HG02571 (cell line): ENCODE data around the gene RASA3.
"Not testable (repeated sequence)": the region's sequence is repeated elsewhere in the genome, so short reads cannot be mapped to it uniquely, and the experiment has no call there.

Experiments used
- ATAC-seq: cut with Tn5 transposase; IDR thresholded peaks from one replicate; pipeline ENCODE4 v1.9.1; 2021; ENCODE audit warnings: mild to moderate bottlenecking, moderate library complexity; ENCODE audit not compliant: unreplicated experiment

The RASA3 gene, protein sequence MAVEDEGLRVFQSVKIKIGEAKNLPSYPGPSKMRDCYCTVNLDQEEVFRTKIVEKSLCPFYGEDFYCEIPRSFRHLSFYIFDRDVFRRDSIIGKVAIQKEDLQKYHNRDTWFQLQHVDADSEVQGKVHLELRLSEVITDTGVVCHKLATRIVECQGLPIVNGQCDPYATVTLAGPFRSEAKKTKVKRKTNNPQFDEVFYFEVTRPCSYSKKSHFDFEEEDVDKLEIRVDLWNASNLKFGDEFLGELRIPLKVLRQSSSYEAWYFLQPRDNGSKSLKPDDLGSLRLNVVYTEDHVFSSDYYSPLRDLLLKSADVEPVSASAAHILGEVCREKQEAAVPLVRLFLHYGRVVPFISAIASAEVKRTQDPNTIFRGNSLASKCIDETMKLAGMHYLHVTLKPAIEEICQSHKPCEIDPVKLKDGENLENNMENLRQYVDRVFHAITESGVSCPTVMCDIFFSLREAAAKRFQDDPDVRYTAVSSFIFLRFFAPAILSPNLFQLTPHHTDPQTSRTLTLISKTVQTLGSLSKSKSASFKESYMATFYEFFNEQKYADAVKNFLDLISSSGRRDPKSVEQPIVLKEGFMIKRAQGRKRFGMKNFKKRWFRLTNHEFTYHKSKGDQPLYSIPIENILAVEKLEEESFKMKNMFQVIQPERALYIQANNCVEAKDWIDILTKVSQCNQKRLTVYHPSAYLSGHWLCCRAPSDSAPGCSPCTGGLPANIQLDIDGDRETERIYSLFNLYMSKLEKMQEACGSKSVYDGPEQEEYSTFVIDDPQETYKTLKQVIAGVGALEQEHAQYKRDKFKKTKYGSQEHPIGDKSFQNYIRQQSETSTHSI

DNA sequence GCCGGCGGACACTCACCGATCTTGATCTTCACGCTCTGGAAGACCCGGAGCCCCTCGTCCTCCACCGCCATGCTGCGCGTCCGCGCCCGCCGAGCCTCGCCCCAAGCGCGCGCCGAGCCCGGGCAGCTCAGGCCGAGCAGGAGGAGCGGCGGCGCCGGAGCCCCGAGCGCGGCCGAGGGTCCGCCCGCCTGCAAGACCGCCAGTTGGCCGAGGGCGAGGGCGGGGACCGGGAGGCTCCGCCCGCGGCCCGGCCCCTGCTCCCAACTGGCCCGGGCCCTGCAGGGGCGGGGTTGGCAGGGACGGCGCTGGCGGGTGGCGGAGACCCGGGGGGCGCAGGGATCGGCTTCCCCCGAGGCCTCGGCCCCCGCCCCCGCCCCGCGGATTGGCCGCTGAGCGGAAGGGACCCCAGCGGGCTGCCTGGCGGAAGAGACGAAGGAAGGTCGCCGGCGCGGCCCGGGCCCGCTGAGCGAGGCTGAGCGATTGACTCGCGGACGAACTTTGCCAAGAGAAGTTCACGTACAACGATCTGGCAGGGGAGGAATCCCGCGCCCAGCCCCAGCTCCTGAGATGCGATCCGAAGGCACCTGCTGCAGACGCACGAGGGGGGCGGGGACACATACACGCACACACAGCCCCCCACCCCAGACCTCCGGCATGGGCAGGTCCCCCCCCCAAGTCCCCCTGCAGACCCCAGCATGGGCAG lies at the start of gene RASA3:
Gene RASA3 (minus strand): TSS at position 205 of the 703 bp plus-strand sequence. CDS start 134 bp downstream, at position 71.
- peak; percentile 64 for ATAC-seq

DNA sequence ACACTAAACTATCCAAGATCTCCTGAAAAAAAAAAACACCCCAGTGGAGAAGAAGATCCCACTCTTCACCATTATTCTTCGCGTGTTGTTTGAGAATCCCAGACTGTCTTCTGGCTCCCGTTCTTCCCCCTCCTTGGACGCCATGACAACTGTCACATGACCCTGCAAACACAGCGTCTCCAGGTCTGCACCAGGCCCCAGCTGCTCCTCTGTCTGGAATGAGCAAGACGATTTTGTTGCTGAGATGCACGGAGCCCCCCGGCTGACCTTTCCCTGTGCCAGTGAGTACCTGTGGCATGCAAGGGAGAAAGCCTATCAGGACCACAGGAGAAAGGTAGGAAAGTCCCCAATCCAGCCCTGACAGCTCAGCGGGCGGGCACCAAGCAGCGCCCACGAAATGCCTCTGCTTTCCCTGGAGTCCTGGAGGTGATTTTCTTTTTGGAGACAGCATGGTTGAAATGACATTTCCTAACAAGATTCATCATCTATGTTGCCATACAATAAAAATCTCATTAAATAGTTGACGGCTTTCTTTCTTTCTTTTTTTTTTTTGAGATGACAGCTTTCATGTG lies 46.8 kb upstream of the RASA3 start, which contains the start of gene CFAP97D2:
Gene CFAP97D2 (plus strand): TSS at position 171 of the 572 bp plus-strand sequence. CDS start 74 bp downstream, at position 245.
- ATAC-seq = no peak

DNA sequence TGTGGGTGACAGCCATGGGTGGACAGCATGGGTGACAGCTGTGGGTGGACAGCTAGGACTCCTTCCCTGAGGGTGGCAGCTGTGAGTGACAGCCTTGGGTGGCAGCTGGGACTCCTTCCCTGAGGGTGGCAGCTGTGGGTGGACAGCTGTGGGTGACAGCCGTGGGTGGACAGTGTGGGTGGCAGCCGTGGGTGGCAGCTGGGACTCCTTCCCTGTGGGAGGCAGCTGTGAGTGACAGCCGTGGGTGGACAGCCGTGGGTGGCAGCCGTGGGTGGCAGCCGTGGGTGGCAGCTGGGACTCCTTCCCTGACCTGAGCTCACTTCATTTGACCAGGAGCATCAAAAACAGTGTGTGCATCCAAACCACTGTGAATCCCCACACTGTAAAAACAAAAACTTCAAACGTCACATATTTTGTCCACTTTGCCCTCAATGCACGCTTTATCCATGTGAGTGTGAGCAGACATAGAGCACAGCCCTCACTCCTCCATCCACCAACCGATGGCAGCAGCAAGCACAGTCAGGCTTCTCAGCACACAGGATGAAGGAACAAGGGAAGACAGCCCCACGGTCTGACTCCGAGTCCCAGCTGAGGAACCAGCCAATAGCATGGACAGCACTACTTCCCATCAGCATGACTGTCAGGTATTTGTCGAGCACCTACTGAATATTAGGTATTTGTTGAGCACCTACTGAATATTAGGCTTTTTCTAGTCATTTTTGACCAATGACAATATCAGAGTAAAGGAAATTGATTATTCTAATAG lies 45.0 kb upstream of the RASA3 start:
- ATAC-seq = no peak

DNA sequence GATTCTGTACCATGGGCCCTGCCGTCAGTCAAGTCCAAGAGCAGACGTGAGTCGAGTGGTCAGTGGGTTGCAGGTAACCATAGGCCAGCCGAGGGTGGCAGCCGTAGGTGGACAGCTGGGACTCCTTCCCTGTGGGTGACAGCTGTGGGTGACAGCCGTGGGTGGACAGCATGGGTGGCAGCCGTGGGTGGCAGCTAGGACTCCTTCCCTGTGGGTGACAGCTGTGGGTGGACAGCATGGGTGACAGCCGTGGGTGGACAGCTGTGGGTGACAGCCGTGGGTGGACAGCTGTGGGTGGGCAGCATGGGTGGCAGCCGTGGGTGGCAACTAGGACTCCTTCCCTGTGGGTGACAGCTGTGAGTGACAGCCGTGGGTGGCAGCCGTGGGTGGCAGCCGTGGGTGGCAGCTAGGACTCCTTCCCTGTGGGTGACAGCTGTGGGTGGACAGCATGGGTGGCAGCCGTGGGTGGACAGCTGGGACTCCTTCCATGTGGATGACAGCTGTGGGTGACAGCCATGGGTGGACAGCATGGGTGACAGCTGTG lies 44.0 kb upstream of the RASA3 start:
- ATAC-seq = not testable (repeated sequence)

DNA sequence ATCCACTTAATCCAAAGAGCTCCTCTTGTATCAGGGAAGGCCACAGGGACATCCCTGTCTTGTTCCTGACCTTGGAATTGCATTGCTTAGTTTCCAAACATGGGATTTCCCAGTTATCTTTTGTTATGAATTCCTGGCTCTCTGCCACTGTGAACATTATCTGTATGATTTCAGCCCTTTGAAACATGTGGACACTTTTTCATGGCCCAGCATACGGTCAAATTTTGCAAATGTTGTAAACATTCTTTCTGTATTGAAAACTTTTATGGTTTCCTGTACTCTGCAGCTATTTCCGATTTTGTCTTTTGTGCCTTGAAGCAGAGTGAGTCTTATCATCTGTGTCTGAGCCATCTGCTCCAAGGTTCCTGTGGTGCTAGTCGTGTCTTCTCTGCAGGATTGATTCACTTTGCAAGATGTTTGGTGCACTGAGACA lies 42.1 kb upstream of the RASA3 start:
- no peak for ATAC-seq

DNA sequence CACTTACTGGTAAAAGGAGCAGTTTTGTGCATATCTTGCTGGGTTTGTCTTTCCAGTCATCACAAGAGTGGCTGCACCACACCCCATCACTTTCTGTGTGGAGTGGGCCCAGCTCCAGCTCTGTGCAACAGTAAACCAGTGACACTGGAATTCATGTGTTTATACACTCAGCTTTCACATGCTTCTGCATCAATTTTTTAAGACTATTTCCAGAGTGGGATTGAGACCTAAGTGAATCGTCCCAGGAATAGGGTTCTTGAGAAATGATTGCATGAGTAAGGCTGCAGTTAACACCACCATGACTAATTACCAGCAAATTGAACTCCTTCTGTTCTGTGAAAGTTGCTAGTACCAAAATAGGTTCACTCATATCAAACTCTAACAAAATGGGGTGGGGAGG lies 41.3 kb upstream of the RASA3 start:
- ATAC-seq = no peak

DNA sequence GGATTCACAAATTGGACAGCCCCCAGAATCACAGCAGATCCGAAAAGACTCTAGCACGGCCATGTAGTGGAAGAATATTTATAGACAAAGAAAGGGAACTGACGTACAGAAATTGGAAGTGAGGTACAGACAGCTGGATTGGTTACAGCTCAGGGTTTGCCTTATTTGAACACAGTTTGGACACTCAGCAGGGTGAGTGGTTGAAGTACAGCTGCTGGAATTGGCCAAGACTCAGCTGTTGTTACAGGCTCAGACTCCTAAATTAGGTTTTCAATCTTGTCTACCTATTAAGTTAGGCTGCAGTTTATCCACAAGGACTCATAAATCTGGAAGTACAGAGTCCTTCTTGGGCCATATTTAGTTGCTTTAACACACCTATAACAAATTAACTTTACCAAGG lies 40.8 kb upstream of the RASA3 start:
- ATAC-seq = no peak

DNA sequence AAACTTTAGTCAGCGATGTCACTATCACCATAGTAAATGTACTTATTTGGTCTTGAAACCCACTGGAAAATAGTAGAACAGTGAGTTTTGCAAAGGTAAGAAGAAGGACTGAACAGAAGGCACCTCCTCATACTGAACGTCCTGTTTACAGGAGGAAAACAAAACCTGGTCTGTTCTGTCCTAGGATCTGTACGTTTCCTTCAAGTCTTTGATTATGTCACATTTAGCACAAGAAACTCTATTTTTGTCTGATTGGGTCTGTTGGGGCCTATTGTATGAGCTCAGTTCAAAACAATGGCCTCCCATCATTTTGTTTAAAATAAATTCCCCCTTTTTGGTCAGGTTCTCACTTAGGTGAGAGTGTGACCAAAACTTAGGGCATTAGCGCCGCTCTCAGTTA lies 35.5 kb upstream of the RASA3 start:
- no peak for ATAC-seq

DNA sequence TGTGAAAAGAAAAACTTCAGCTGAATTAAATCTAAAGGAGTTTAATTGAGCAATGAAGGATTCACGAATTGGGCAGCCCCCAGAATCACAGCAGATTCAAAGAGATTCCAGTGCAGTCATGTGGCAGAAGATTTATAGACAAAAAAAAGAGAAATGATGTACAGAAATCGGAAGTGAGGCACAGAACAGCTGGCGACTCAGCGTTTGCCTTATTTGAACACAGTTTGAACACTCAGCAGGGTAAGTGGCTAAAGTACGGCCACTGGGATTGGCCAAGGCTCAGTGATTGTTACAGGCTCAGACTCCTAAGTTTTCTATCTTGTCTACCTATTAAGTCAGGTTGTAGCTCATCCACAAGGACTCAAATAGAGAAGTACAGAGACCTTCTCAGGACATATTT lies 35.0 kb upstream of the RASA3 start:
- ATAC-seq = no peak

DNA sequence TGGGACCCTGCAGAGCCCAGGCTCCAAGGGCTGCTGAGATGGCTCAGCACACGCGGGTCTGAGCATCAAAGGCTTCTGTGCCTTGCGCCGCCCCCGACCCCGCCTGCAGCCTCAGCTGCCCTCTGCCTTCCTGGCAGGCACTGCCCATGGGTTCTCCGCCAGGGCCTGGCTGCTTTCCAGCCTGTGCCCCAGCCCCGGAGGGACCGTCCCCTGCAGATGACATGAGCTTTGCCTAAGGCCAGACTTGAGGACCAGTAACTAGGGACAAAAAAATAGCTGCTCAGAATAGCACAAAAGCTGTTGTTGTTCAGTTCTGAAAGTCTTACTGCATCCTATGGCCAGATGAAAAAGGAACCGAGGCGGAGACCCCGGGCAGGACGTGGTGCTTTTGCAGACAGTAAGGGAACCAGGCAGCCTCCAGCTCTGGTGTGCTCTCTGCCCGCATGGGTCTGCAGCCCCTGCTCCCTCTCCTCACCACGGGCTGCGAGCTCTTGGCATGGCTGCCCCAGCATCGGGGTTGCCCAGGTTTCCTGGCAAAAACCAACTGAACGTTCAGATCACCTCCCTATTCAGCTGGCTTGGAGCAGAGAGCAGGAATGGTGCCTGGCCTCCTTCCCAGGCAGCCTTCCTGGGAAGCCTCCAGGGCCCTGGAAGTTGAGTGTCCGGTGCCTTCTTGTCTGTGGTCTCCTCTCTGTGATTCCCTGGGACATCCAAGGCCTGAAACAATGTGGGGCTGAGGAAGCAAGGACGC lies 34.1 kb upstream of the RASA3 start:
- ATAC-seq = no peak

DNA sequence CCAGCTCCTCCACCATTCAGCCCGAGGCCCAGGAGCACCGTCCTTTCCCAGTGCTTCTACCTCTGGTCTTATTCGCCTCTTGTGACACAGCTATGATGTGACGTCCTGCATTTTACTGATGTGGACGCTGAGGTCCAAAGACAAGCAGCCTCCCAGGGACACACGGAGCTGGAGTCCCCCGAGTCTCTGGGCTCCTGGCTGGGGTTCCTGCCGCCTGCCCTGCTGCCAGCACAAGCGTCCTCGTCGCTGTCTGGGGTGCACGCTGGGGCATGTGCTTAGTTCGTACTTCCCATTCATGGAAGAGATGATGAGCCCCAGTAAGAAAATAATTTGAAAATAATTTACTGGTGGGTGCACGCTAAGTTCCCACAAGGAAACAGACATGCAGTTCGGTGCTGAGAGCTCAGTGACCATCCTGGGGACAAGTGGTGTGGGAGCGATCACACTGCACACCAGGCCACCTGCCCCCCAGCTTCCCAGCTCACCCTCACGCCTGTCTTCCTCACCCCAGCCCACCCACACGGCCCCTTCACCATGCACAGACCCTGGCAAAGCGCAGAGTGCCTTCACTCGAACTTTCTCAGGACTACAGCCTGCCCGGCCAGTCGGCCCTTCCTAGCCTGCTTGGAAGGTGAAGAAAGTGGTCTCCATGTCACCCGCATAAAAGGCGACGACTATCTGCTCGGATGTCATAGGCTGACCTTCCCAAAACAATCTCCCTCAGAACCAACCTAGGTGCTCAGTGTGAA lies 32.4 kb upstream of the RASA3 start:
- no peak for ATAC-seq

DNA sequence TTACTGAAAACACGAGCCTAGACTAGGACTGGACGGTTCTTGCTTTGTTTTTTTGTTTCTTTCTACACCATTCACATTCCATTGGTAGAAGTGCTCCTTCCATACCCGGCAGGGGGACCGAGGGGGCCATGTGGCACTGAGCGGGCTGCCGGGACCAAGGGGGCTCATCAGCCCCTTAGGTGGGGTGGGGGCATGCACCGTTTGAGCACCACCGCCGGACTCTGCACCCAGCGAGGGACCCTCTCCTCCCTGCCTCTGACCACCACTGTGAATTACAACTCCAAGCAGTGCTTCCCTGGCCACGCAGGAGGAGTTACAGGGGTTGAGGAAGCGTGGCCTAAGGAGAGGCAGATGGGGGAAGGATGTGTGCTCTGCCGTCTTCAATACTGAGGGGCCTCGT lies 31.6 kb upstream of the RASA3 start:
- ATAC-seq = no peak

DNA sequence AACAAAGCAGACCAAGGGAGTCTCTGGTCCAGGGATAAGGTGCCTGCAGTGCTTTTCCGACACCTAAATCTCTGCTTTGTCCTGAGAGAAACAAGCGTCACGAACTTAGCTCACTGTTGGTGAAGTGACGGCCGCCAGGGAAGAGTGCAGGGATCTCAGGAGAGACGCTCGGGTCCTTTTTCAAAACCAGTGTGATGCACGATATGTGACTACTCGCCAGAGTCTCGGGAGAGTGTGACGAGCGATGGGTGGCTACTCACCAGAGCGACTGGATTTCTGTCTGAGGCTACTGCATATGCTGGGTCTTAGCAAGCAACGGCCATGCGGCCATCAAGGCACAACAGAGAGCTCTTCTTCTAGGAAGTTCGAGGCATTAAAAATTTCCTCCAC lies 30.1 kb upstream of the RASA3 start:
- no peak for ATAC-seq

DNA sequence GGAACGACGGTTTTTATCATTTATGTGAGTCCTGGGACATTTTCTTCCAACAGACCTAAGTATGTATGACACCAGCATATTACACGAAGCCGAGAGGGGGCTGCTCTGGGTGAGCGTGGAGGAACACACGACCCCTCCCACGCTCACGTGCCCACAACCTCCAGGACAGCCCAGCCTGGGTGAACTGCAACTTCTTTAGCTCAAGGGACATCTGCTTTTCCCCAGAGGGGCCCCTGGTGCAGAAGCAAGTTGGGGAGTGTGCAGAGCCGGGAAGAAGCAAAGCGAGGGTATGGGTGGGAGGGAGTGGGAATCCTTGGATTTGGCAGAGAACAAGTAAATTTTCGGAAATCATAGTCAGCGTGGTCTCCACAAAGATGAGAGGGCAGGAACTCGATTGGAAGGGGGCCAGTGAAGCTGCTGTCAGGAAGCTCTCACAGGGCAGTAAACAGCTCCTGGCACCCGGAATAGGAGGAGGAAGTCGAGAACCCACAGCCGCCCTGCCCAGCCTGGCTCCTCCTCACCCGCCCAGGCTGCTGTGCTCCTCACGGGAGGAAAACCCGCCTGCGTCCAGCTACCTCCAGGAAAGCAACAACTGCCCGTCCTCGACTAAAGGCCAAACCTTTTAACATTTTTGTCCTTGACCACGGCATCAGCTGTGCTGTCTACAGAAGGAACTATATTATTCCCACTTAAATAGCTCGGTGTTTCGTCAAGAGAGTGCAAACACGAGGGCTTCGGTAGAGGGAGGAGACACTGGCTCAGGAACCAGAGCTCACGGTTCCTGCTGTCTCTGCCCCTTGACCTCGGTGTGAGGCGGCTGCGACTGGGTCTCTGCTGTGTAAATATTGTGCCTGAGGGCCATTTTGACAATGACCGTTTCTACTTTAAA lies 29.5 kb upstream of the RASA3 start:
- no peak for ATAC-seq

DNA sequence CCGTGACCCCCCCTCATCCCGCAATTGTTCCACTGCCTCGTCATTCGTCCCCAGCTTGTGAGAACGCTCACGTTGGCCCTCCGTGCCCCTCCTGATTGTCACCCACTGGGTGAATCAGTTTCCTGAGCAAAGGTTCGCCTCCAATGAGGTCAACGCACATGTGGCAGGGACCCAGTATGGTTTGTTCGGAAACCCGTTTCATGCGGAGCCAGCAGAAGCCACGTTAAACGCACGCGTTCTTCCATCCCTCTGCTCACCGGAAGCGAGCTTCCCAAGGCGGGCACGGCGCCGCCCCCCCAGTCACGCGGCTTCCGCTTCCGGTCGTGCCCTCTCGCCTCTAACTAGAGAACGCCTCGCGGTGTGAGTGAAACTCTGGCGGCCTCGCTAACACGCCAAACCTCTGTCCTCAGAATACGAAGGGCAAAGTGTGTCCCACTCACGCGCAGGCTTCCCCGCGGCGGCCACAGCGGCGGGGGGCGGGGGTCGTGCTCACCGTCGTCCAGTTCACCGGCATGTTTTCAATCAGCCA lies 28.7 kb upstream of the RASA3 start:
- ATAC-seq = no peak

DNA sequence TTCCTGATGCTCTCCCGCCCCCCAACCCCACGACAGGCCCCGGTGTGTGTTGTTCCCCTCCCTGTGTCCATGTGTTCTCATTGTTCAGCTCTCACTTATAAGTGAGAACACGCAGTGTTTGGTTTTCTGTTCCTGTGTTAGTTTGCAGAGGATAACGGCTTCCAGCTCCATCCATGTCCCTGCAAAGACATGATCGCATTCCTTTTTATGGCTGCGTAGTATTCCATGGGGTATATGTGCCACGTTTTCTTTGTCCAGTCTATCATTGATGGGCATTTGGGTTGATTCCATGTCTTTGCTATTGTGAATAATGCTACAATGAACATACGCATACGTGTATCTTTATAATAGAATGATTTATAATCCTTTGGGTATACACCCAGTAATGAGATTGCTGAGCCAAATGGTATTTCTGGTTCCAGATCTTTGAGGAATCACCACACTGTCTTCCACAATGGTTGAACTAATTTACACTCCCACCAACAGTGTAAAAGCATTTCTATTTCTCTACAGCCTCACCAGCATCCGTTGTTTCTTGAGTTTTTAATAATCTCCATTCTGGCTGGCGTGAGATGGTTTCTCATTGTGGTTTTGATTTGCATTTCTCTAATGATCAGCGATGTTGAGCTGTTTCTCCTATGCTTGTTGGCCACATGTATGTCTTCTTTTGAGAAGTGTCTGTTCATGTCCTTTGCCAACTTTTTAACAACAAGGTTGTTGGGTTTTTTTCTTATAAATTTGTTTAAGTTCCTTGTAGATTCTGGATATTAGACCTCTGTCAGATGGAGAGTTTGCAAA lies 26.6 kb upstream of the RASA3 start:
- ATAC-seq = not testable (repeated sequence)
